GM23248 (cell line): ENCODE measurements around the gene GAS2.

Experiments
- EZH2 ChIP-seq: fragments of 200-600 bp; sonication (generic); IDR thresholded peaks from 2 replicates; pipeline ENCODE4 v1.6.1; 2018; ENCODE audit warnings: antibody characterized with exemption, mild to moderate bottlenecking; ENCODE audit not compliant: insufficient read depth, poor library complexity, severe bottlenecking
- EZH2phosphoT487 ChIP-seq: fragments of 200-600 bp; sonication (generic); IDR thresholded peaks from 2 replicates; pipeline ENCODE4 v1.6.1; 2018; ENCODE audit warnings: antibody characterized with exemption, moderate library complexity, mild to moderate bottlenecking, low read depth; ENCODE audit not compliant: insufficient read depth

DNA sequence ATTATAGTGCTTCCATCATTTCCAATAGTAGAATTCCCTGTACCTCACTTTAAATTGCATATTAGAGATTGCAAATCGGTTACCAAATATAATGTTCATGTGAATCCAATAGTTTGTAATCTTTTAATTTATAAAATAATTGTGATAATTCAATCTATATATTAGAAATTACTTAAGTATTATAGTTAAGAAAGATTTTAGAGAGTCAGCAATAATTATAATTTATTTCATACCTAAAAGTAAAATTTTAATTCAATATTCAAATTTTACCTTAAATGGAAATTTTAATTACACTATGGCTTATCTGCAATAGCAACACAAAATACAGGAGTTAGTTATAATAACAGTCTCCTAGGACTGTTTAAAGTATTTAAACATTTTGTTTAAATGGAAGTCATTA lies 180.3 kb downstream of the GAS2 start:
- no peak for TF ChIP-seq EZH2phosphoT487
- TF ChIP-seq EZH2, result no peak
